ENCODE results near the gene YIPF5. TPM values are rescaled to one million over a fixed set of nuclear protein-coding genes. Genes with fewer than 3 reads are reported as not detected.

YIPF5 gene
- total RNA-seq, 1 experiment from 2014 or later = 66.9 TPM

DNA sequence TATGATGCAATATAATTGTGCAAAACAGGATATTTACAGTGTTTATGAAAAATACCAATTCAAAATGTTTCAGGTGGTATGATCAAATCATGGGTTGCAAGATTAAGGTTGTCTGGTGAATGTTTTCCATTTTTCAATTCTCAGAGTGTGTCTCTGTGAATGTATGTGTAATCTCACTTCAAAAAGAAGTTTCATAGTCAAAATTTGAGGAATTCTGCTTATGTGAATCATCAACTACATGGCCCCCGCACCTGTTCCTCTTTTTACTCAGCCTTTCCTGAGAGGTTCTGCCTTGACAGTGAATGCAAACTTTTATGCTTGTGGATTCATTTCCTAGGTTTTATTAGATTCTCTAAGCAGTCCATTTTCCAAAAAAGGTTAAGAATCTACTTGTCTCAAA, 32.3 kb upstream of the YIPF5 start:
- Mint-ChIP-seq H3K36me3 (ENCODE audit: insufficient read depth, unreplicated experiment) (no peaks in the 10 kb centered on the region), H3K4me1 (ENCODE audit: low read depth, unreplicated experiment) (no peaks in the 10 kb centered on the region), H3K9me3 (ENCODE audit: low read depth, unreplicated experiment) (no peaks in the 10 kb centered on the region), H3K27me3 (ENCODE audit: unreplicated experiment) (peaks cover 77% of the 10 kb centered on the region), H3K27ac (ENCODE audit: unreplicated experiment) (no peak overlapping the region), H3K4me3 (ENCODE audit: low read depth, unreplicated experiment) (no peak overlapping the region)
- no peak for DNase-seq
- CTCF ChIA-PET = no interaction called here
- intact Hi-C loops (cut with micrococcal nuclease; ENCODE audit: unreplicated experiment) = loop anchor here (1.0 to 10.0 kb wide), 9 partner anchors 265 to 1928 kb away; no protein-coding TSS in a partner anchor
- BruUV-seq (replicated peaks) = no TSS peak
- TF ChIP-seq, protein P1, sequence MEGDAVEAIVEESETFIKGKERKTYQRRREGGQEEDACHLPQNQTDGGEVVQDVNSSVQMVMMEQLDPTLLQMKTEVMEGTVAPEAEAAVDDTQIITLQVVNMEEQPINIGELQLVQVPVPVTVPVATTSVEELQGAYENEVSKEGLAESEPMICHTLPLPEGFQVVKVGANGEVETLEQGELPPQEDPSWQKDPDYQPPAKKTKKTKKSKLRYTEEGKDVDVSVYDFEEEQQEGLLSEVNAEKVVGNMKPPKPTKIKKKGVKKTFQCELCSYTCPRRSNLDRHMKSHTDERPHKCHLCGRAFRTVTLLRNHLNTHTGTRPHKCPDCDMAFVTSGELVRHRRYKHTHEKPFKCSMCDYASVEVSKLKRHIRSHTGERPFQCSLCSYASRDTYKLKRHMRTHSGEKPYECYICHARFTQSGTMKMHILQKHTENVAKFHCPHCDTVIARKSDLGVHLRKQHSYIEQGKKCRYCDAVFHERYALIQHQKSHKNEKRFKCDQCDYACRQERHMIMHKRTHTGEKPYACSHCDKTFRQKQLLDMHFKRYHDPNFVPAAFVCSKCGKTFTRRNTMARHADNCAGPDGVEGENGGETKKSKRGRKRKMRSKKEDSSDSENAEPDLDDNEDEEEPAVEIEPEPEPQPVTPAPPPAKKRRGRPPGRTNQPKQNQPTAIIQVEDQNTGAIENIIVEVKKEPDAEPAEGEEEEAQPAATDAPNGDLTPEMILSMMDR (IDR thresholded peaks at IDR 0.05; ENCODE audit: unreplicated experiment) = no peak

DNA sequence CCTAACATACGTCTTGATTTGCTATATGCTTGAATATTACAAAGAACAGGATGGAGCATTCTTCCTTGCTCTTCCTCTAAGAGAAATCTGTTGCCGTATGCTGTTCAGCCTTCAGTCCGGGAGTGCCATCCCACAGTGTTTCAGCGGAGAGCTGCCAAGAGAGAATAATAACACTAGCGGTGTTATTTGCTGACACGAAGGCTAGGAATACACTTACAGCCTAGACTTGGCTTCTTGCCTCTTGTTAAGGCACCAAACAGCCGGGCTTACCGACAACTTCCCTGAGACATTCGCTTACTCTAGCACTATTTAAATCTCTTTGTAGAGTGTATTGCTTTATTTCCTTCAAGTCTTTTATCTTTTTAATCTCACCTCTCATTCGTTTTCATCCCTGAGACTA, 31.6 kb upstream of the YIPF5 start:
- TF ChIP-seq, protein P1 (IDR thresholded peaks at IDR 0.05; ENCODE audit: unreplicated experiment) = no peak
- intact Hi-C loops (cut with micrococcal nuclease; ENCODE audit: unreplicated experiment) = loop anchor here (2.0 to 10.0 kb wide), 8 partner anchors 265 to 1850 kb away; no protein-coding TSS in a partner anchor
- H3K9me3 Mint-ChIP-seq (ENCODE audit: low read depth, unreplicated experiment) = no peaks in the 10 kb centered on the region
- BruUV-seq (replicated peaks) = no TSS peak
- H3K27ac Mint-ChIP-seq (ENCODE audit: unreplicated experiment) = no peak overlapping the region
- DNase-seq = no peak
- no peaks in the 10 kb centered on the region for H3K4me1 Mint-ChIP-seq (ENCODE audit: low read depth, unreplicated experiment)
- CTCF ChIA-PET = interaction anchor here (0.5 kb wide), 1 partner anchor 542 kb away, joined by 3 read pairs; no protein-coding TSS in a partner anchor
- peaks cover 71% of the 10 kb centered on the region for H3K27me3 Mint-ChIP-seq (ENCODE audit: unreplicated experiment)
- no peaks in the 10 kb centered on the region for H3K36me3 Mint-ChIP-seq (ENCODE audit: insufficient read depth, unreplicated experiment)
- no peak overlapping the region for H3K4me3 Mint-ChIP-seq (ENCODE audit: low read depth, unreplicated experiment)

DNA sequence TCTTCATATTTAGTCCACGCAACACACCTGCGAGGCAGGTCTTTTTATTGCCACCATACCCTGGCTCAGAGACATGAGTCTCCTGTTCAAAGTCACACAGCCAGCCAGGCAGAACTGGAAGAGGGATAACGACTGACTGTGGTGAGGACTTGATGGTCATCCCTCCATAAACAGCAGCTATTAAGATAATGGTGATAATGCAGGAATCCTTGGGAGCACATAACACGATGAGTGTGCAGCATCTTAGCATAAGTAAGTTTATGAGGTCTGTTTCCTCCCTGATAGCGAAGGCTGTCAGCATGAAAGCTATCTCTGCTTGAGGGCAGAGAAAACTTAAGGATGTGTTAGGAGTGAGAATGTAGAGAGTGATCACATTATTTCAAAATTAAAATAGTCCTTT, 31.1 kb upstream of the YIPF5 start:
- intact Hi-C loops (cut with micrococcal nuclease; ENCODE audit: unreplicated experiment) = loop anchor here (5.0 to 10.0 kb wide), 7 partner anchors 266 to 1851 kb away; no protein-coding TSS in a partner anchor
- H3K4me1 Mint-ChIP-seq (ENCODE audit: low read depth, unreplicated experiment) = no peaks in the 10 kb centered on the region
- no TSS peak for BruUV-seq (replicated peaks)
- CTCF ChIA-PET = interaction anchor here (0.5 kb wide), 1 partner anchor 542 kb away, joined by 3 read pairs; no protein-coding TSS in a partner anchor
- no peaks in the 10 kb centered on the region for H3K36me3 Mint-ChIP-seq (ENCODE audit: insufficient read depth, unreplicated experiment)
- peaks cover 66% of the 10 kb centered on the region for H3K27me3 Mint-ChIP-seq (ENCODE audit: unreplicated experiment)
- TF ChIP-seq, protein P1 (IDR thresholded peaks at IDR 0.05; ENCODE audit: unreplicated experiment) = no peak
- H3K27ac Mint-ChIP-seq (ENCODE audit: unreplicated experiment) = no peak overlapping the region
- H3K4me3 Mint-ChIP-seq (ENCODE audit: low read depth, unreplicated experiment) = no peak overlapping the region
- DNase-seq = no peak
- no peaks in the 10 kb centered on the region for H3K9me3 Mint-ChIP-seq (ENCODE audit: low read depth, unreplicated experiment)

DNA sequence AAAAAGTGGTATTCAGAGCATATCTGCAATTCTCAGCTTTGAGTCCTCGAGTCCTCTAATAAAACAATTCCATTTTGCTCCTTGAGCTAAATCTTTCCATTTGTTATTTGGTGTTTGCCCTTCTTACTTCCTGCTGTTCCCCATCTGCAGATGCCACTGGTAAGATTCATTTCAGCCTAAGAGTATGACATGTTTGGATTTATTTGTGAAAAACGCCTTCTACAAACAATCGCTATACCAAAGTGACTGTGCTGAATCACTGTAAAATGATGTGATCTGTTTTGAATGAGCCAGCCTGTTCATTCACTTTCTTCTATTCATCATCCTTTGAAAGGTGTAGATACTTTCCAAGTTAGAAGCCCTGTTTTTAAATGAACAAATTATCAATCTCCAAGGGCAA, 27.9 kb upstream of the YIPF5 start:
- no peak overlapping the region for H3K4me3 Mint-ChIP-seq (ENCODE audit: low read depth, unreplicated experiment)
- DNase-seq = no peak
- TF ChIP-seq, protein P1 (IDR thresholded peaks at IDR 0.05; ENCODE audit: unreplicated experiment) = no peak
- H3K4me1 Mint-ChIP-seq (ENCODE audit: low read depth, unreplicated experiment) = peaks cover 8% of the 10 kb centered on the region
- H3K9me3 Mint-ChIP-seq (ENCODE audit: low read depth, unreplicated experiment) = no peaks in the 10 kb centered on the region
- no TSS peak for BruUV-seq (replicated peaks)
- no peak overlapping the region for H3K27ac Mint-ChIP-seq (ENCODE audit: unreplicated experiment)
- H3K36me3 Mint-ChIP-seq (ENCODE audit: insufficient read depth, unreplicated experiment) = no peaks in the 10 kb centered on the region
- intact Hi-C loops (cut with micrococcal nuclease; ENCODE audit: unreplicated experiment) = no loop called here
- peaks cover 38% of the 10 kb centered on the region for H3K27me3 Mint-ChIP-seq (ENCODE audit: unreplicated experiment)
- CTCF ChIA-PET = no interaction called here

All from Calu3 (cell line).